GM10248 (cell line): ENCODE data around the gene CXCL1.
A peak's percentile ranks its signal among the peaks of the same experiment; 100 is the strongest.

ENCODE experiments used
- CTCF ChIA-PET: fragments of 300-600 bp; sonication (Branson Sonifier 250); formaldehyde crosslinking; extraction: SDS; loops from one replicate; lab custom pipeline; 2021; ENCODE audit warnings: antibody characterized with exemption; lab: Yijun Ruan, JAX
- POLR2A ChIA-PET: fragments of 350-650 bp; sonication (Branson Sonifier 250); formaldehyde crosslinking; extraction: SDS; loops from one replicate; lab custom pipeline; 2020; ENCODE audit warnings: antibody characterized with exemption; lab: Yijun Ruan, JAX
- DNase-seq: peaks from one replicate; pipeline ENCODE4 v3.0.0; 2012; ENCODE audit errors: extremely low spot score
- TF ChIP-seq, protein P1 (sequence below): IDR thresholded peaks from 2 replicates; pipeline ENCODE4 v1.5.1; 2012; ENCODE audit warnings: mild to moderate bottlenecking, low read depth; ENCODE audit errors: extremely low read depth, missing control alignments, control extremely low read depth

Gene CXCL1

DNA sequence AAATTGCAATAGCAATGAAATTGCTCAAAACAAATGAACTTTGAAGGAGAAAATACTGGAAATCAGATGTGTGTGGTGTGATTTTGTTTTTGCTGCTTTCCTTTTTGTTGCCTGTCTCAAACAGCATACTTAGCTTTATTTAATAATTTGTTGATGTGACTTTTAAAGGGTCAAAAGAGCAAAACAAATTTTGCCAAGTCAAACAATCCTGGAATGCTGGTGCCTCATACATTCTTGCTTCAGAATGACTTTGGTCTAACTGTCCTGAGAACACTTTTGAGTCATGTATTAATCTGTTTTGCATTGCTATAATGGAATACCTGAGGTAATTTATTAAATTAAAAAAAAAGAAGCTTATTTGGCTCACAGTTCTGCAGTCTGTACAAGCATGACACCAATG, 12.7 kb upstream of the CXCL1 start:
- POLR2A ChIA-PET, result no interaction called here
- TF ChIP-seq, protein P1, sequence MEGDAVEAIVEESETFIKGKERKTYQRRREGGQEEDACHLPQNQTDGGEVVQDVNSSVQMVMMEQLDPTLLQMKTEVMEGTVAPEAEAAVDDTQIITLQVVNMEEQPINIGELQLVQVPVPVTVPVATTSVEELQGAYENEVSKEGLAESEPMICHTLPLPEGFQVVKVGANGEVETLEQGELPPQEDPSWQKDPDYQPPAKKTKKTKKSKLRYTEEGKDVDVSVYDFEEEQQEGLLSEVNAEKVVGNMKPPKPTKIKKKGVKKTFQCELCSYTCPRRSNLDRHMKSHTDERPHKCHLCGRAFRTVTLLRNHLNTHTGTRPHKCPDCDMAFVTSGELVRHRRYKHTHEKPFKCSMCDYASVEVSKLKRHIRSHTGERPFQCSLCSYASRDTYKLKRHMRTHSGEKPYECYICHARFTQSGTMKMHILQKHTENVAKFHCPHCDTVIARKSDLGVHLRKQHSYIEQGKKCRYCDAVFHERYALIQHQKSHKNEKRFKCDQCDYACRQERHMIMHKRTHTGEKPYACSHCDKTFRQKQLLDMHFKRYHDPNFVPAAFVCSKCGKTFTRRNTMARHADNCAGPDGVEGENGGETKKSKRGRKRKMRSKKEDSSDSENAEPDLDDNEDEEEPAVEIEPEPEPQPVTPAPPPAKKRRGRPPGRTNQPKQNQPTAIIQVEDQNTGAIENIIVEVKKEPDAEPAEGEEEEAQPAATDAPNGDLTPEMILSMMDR, result no peak
- no peak for DNase-seq
- CTCF ChIA-PET, result no interaction called here

DNA sequence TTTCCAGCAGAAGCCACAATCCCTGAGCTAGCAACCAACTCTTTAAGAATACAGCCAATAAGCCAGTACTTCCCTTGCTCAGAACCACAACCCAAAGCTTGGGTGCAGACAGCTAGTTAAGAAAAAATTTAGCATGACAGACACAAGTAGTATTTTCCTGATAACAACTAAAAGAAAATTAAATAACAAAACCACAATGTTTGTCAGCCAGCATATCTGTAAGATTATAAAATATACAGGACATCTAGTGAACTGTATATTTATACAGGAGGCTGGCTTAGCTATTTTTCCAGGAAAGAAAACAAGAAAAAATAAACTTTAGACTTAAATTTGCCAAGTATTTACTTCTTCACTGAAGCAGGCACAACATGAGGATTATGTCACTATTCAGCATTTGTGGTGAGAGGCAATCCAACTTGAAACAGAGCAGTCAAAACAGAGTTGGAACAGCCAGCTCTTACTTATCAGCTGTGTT, 9.5 kb upstream of the CXCL1 start:
- DNase-seq, result no peak
- ChIA-PET POLR2A (no interaction called here), CTCF (interaction anchor here (1.1 to 1.8 kb wide), 7 partner anchors 8 to 198 kb away, joined by 3 to 5 read pairs (median 3); no protein-coding TSS in a partner anchor)
- TF ChIP-seq, protein P1, result no peak

DNA sequence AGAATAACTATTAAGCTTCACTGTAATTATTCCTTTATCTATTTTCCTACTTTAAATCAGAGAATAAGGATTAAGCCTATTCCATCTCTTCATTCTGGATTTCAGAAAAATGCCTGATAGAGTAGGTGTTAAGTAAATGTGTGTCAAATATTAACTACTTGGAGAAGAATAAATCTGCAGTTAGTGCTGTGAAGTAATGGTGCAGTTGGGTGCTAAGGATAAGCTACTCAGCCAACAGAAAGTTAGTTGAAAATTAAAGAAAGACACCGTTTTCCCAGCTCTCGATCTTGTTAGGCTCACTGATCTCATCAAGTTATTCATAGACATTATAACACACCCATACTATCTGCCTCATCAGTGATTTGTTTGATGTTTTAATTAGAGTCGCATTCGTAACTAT, 9.0 kb upstream of the CXCL1 start:
- ChIA-PET POLR2A (no interaction called here), CTCF (interaction anchor here (1.2 to 1.8 kb wide), 5 partner anchors 10 to 198 kb away, joined by 3 to 5 read pairs (median 3); no protein-coding TSS in a partner anchor)

DNA sequence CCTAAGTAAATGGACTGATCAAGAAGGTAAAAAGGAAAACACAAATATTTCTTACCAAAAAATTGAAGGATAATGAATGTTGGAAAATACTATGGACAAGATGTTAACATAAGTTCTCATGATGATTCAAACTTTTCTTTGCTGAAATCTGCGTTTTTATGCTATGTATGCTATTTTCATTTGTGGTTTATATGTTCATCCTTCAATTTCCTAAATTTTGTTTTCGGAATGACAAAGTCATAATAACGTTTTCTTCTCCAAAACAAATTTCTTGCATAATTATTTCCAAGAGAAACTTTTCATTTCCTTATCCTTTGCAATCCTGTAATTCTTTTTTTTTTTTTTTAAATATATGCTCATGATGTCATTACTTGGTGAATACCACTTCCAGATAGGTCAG, 8.3 kb upstream of the CXCL1 start:
- CTCF ChIA-PET, result interaction anchor here (1.8 kb wide), 1 partner anchor 18 kb away, joined by 5 read pairs; no protein-coding TSS in a partner anchor
- POLR2A ChIA-PET, result no interaction called here
- TF ChIP-seq, protein P1, result no peak
- no peak for DNase-seq

More for the DNA sequence above, 9.0 kb upstream of the CXCL1 start:
- TF ChIP-seq, protein P1, result no peak
- DNase-seq, result no peak

DNA sequence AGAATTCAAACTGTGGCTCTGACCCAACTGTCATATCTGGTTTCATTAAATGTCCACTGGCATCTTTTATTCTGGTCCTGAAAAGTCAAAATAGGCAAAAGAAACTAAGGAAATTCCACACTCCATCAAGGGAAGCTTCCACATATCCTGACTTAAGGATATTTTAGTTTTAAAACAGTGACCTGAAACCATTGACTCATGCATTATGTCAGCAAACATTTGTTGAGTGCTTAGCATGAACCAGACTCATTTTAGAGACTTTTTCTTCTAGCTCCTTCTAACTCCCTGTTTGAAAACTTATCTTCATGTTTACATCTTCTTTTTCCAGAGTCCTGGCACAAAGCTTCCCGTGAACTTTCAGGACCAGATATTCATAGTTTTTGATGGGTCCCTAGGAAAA, 6.9 kb upstream of the CXCL1 start:
- CTCF ChIA-PET, result interaction anchor here (1.0 kb wide), 1 partner anchor 10 kb away, joined by 5 read pairs; no protein-coding TSS in a partner anchor
- TF ChIP-seq, protein P1, result no peak
- DNase-seq, result no peak
- POLR2A ChIA-PET, result no interaction called here

DNA sequence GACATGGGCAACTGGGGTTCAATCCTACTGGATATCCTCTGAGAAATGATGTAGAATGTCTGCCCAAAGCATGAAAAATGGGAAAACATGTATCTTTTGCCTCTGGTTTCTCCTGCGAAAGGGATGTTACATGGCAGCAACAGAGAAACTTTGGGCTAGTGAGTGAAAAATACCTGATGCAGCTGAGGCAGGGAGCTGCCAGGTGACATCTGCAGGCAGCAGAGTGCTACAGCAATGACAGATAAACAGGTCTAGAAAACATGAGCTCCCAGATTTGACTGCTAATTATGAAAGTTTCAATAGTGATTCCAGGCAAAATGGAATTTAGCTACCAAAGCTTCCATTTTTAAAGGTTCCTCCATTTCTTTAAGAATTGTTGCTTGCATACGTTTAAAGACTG, 4.8 kb upstream of the CXCL1 start:
- ChIA-PET POLR2A (no interaction called here), CTCF (interaction anchor here (1.1 to 2.1 kb wide), 5 partner anchors 10 to 209 kb away, joined by 3 to 15 read pairs (median 4); no protein-coding TSS in a partner anchor)
- TF ChIP-seq, protein P1, result peak; percentile 51
- DNase-seq, result peak; percentile 15

DNA sequence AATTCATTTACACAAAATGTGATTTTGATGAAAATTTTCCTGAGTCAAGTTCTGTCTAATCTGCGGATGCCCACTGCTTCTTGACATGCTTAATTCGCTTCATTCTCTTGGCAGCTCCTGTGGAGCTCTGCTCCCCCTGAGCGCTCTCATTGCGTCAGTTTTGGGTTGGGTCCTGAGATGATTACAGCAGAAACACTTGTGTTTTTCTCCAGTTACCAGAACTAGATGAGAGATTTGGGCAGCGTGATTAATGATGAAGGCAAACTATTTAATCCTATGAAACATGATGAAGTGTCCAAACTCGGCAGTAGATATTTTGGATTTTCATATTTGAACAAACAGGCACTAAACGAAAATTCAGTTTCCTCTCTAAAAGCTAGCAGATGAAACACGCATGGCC, 4.2 kb upstream of the CXCL1 start:
- POLR2A ChIA-PET, result no interaction called here
- DNase-seq, result no peak
- CTCF ChIA-PET, result interaction anchor here (1.1 to 2.1 kb wide), 5 partner anchors 10 to 210 kb away, joined by 3 to 15 read pairs (median 4); no protein-coding TSS in a partner anchor
- TF ChIP-seq, protein P1, result no peak
